Activated T-cell treated with anti-CD3 and anti-CD28 coated beads, Interleukin-2, amount 50 U/mL, for 1 hour (primary cell): Measurements from ENCODE around the gene RAC2.

ENCODE experiments used
- DNase-seq: peaks from one replicate; pipeline ENCODE4 v3.0.0-alpha.2; 2020

RAC2 gene

DNA sequence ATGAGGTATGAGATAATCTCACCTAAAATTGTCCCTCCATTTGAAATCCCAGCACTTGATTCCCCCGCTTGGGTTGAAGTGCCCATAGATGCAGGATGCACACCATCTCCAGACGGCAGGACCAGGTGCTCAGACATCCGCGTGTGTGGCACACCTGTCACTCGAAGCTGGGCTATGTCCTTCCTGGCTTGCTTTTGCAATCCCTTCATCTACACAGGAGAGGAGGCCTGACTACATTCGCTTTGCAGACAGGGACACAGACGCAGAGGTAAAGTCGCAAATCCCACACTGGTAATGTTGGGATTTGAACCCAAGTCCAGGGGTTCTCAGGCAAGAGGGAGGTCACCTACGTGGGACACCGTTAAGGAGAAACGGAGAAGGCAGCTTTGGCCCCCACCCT lies 31.1 kb upstream of the RAC2 start:
- DNase-seq: no peak

DNA sequence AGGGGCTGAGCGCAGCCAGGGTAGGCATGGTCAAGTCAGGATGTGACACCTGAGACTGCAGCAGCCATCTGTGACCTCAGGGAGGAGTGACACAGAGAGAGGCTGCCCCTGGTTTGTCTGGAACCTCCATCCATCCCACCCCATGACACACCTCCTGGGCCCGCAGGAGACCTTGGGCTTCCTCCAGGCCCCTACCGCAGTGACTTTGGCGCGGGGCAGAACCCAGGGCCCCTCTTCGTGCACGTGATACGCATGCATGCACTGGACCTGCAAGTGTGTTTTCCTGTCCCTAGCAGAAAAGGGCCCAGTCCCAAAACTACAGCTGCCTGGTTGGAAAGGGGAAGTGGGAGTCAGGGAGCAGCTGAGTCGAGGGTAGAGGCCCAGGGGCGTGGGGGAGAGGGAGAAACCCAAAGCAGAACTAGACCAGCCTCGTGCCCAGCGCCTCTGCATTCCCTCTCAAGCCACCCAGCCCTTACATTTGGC lies 30.4 kb upstream of the RAC2 start:
- no peak for DNase-seq

DNA sequence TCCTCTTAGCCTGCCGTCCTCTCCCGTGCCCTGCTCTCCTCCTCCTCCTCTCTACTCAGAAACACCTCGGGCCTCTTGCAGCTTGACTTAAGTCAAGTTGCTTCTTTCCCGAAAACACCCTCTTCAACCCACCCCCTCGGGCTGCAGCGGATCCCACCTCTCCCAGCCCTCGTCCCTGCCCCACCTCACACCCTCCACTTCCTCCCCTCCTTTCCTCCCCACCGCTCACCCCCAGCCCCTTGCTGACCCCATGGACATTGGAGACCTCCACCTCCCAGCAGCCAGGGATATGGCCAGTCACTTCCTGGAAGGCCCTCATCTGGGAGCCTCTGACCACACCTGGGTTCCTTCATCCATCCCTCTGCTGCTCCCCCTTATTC lies 29.8 kb upstream of the RAC2 start:
- no peak for DNase-seq

DNA sequence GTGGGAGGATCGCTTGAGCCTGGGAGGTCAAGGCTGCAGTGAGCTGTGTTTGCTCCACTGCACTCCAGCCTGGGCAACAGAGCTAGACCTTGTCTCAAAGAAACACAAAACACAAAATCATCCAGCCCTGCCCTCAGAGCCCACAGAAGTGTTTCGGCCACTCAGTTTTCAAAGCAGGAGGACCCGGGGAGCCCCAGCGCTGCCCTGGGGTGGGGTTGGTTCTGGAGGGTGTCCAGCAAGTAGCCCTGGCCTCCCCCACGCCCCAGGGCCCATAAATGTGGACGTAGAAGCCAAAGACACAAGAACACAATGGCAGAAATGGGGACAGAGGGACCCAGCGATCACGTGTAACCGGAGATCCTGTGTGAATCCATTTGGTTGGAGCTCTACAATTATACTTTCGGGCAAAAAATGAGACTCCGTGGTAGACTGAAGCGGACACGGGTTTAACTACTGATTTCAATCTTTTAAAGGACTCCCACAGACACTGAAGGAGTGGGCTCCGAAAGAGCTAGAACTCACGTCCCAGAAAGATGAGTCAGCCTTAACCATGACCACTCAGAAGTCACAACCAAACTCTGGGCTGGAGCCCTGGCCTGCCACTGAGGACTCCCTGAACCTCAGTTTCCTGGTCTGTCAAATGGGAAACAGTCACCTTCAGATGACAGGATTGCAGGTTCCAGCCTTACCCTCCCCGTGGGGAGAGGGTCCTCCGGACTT lies 29.2 kb upstream of the RAC2 start:
- DNase-seq: no peak

DNA sequence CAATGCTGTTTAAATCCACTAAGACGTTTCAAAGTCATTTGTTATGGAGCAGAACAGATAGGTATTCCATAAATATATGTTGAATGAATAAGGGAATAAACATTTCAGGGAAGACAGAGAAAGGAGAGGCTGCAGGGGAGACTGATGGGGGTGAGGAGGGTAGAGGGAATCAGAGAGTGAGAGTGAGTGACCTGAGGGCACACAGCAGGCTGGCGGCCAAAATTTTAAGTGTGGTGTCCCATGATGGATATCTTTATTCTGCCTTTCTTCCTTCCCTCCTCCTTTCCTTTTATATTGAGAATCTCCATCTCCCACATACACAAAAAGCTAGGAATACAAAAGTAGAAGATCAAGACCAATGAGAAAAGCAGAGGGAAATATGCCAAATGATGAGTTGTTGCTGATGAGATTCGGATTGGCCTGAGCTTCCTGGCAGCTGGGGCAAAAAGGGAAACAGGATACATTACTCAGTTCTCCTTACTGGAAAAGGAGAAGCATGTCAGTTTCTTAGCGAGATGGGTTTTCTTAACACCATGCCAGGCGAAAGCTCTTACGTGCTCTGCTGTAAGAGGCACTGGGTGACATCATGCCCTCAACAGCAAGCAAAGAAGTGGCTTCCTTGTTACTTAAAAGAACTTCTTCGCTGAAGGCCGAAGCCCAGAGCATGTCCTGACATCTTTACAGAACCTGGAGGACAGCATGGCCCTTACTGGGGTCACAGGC lies 27.0 kb upstream of the RAC2 start:
- DNase-seq: no peak

DNA sequence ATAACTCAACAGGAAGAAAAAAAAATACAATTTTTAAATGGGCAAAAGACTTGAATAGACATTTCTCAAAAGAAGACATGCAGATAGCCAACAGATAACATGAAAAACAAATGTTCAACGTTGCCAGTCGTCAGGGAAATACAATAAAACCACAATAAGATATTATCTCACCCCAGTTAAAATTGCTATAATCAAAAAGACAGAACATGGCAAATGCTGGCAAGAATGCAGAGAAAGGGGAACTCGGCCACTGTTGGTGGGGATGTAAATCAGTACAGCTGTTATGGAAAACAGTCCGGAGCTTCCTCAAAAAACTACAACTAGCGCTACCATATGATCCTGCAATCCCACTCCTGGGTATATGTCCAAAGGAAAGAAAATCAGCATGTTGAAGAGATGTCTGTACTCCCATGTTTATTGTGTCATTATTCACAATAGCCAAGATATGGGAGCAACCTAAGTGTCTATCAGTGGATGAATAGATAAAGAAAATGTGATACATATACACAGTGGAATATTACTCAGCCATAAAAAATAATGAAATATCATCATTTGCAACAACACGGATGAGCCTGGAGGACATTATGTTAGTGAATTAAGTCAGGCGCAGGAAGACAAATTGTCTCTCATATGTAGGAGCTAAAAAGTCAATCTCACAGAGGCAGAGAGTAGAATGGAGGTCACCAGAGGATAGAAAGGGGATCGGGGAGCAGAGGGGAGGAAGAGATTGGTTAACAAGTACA lies 26.0 kb upstream of the RAC2 start:
- DNase-seq: no peak

DNA sequence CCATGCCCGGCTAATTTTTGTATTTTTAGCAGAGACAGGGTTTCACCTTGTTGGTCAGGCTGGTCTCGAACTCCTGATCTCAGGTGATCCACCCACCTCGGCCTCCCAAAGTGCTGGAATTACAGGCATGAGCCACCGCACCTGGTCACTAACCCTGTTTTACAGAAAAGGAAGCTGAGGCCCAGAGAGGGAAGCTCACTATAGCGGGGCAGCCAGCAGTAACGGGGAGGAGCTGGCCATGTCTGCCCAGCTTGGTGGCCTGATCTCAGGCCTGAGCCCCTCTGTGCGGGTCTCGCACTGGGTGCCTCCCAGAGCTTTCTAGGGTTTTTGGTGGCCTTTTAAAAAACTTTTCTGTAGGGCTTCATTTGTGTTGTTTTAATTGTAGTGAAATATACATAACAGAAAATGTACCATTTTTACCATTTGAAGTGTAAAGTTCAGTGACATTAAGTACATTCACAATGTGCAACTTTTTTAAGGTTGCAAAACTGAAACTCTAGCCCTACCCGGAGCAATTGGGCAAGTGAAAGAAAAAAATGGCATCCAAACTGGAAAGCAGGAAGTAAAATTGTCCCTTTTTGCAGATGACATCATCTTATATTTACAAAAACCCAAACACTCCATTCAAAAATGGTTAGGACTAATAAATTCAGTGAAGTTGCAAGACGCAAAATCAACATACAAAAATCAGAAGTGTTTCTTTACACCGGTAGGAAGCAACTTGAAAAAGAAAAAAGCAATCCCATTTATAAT lies 23.8 kb upstream of the RAC2 start:
- DNase-seq: no peak

DNA sequence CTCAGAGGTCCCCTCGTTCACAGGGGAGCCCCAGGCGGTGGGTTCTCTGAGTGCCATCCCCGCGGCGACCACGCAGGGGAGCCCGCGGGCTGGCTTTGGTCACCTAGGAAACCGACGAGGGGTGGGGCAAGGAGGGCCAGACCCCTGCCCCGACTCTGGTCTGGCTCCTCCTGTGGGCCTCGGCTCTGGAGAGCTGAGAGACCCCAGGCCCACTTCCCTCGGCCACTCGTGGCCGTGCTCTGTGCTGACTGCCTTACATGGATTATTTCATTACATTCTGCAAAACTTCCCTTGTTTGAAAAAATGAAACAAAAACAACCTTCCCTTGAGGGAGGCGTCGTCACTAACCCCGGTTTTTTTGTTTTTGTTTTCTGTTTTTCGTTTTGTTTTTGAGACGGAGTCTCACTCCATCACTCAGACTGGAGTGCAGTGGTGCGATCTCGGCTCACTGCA lies 23.1 kb upstream of the RAC2 start:
- peak; percentile 84 for DNase-seq

DNA sequence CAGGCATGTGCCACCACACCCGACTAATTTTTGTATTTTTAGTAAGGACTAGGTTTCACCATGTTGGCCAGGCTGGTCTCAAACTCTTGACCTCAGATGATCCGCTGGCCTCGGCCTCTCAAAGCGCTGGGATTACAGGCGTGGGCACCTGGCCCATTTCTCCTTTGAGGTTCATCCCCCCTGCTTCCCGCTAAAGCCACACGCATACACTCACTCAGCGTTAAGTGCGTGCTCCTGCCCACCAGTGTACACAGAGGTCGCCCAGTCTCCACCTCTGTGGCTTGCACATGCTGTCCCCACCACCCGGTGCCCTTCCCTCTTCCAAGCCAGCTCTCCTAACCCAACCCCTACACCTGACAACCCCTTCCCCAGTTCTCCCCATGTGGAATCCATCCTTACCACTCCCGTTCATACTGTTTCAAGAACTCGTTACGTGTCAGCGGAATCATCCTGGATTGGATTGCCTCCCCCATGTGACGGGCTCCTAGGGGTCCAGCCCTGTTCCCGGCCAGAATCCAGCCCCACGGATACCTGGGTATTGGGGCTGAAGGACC lies 22.6 kb upstream of the RAC2 start:
- no peak for DNase-seq

DNA sequence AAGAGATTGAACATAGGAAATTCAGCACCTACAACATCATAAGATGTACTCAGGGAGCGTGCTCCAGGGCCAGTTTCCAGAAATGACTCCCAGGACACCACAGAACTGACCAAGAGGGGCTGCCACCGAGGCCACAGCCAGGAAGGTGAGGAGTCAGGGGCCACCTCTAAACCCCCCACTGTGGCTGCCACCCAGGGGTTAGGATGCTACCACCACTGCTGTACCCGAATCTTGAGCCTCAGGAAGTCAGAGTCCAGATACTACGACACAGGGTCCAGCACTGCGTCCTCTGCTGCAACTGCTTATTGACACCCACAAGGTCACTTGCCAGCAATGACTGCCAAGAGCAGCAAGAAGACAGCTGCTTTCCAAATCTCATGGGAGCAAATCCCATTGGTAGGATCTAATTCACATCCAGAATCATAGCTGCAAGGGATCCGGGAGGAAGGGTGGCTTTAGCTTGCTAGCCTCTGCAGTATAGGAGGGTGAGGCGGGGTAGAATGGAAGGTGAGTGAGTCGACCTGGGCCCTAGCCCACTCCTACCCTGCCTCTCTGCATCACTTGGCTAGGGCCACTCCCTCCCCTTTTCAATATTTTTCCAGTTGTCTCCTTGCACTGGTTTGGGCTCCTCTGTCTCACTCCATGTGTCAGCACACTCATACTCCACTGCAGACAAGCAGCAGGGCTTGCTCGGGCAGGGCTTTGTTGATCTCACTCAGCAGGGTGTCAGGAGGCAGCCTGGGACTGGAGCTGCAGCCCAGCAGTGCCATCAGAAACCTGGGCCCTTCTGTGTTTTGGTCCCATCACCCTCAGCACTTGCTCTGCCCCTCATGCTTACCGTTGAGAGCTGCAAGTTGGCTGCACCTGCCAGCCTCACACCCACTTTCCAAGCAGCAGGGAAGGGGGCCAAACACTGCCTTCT lies 20.2 kb upstream of the RAC2 start:
- DNase-seq: no peak

DNA sequence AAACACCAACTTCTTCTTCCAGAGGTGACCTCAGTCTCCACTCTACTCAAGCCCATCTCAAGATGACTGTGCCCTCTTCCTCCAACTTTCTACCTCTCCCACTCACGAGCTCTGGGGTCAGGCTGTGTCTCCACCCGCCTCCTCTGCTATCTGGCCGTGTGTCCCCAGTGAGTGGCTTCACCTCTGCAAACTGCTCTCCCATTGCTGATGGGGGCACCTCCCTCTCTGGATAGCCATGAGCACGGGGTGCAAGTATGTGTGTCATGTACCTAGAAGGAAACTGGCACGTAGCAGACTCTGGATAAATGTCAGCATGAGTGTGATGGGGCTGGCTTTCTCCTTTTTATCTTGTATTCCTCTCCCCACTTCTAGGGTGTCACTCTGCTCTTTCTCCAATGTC lies 18.3 kb upstream of the RAC2 start:
- no peak for DNase-seq

DNA sequence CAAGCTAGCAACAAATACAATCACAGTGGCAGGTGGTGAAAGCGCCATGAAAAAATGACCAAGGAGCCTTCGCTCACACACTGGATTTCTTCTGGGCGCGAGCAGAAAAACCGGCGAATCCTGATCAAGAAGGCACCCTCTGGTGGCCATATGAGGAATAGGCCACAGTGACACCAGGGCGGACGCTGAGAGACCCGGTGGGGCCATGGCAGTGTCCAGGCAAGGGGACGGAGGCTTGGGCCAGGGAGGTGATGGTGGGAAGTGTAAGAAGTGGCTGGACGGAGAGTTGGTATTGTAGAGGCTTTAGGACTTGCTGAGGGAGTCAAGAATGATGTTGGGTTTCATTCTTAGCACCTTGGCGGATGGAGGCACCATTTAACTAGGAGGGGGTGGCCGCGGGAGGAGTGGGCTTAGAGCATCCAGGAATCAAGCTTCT lies 16.9 kb upstream of the RAC2 start:
- DNase-seq: peak; percentile 71

DNA sequence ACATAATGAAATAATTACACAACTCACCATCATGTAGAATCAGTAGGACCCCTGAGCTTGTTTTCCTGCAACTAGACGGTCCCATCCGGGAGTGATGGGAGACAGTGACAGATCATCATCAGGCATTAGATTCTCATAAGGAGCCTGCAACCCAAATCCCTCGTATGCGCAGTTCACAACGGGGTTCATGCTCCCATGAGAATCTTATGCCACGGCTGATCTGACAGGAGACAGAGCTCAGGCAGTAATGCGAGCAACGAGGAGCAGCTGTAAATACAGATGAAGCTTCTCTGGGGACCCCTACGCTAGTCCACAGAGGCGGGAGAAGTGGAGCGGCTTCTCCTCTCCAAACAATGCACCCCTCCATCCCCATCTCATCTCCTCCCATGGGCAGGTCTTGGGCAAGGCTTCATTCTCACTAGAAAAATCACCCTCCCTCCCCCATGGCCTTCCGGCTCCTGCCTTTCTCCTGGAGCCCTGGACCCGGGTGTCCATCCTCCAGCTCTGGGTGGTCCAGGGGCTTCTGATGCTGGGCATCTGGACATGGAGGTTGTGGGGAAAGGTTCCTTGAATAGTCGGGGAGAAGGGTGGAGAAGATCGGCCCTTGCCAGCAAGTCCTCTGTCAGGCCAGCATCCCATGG lies 16.2 kb upstream of the RAC2 start:
- no peak for DNase-seq

DNA sequence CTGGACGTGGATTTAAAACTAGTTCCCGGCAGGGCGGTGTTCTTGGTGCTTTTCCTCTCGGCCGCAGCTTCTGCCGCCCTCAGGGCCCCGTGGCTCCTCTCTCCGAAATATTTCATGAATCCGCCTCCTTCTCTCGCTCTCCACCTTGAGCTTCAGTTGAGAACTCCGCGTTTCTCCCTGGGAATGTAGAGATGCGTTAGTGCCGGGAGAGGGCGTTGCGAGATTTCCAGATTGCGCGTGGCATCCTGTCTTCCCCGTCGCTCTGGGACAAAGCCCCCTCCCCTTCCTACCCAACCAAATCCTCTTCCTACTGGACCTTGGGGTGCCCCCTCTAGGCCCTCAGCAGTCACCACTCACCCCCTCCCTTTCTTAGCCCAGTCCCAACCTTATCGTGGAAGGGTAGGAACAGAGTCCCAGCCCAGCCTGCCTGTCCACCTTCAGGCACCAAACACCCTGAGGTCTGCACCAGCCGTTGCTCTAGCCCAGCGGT lies 15.5 kb upstream of the RAC2 start:
- DNase-seq: peak; percentile 40

DNA sequence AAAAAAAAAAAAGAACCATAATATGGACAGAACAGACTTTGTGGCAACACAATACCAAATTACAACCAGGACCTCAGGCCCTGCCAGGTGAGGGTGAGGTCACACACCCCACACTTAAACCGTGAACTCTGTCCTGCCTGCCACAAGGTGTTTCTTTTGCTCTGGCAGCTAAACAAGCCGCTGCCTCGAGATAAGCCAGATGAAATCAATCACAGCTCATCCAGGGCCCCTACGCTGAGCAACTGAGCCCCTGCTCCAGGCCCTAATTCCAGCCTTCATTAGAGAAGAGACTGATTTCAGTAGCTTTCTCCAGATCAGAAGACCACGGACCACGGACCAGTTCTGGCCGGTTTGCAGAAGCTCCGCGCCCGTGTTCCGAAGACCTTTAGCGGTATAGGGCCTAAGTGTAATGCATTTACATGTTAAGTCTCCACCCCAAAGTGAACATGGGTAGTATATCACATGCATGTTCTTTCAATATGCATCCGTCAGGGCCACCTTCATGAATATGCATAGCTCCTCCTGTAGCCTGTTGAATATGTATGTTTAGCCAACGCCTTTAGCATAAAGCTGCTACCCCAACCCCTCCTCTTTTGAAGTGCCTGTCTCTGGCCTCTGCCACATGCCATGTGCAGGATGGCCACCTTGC lies 14.8 kb upstream of the RAC2 start:
- DNase-seq: no peak

DNA sequence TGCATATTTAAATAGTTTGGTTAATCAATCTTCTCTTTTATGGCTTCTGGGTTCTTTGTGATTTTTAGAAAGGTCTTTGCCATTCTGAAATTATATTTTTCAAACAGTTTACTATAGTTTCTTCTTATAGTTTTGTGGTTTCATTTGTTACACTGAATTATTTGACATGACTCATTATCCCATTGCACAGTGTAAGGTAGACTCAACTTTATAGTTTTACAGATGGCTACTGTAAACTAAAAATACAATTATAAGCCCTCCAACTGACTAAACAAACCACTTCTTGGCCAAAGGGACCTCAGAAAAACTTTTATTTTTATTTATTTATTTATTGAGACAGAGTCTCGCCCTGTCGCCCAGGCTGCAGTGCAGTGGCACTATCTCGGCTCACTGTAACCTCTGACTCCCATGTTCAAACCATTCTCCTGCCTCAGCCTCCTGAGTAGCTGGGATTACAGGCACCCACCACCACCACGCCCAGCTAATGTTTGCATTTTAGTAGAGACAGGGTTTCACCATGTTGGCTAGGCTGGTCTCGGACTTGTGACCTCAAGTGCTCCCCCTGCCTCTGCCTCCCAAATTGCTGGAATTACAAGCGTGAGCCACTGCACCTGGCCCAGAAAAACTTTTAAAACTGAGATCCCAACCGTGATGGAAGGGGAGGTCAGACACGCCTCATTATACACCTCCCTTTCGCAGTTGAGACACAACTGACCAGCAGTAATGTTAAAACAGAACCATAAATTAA lies 14.1 kb upstream of the RAC2 start:
- no peak for DNase-seq

DNA sequence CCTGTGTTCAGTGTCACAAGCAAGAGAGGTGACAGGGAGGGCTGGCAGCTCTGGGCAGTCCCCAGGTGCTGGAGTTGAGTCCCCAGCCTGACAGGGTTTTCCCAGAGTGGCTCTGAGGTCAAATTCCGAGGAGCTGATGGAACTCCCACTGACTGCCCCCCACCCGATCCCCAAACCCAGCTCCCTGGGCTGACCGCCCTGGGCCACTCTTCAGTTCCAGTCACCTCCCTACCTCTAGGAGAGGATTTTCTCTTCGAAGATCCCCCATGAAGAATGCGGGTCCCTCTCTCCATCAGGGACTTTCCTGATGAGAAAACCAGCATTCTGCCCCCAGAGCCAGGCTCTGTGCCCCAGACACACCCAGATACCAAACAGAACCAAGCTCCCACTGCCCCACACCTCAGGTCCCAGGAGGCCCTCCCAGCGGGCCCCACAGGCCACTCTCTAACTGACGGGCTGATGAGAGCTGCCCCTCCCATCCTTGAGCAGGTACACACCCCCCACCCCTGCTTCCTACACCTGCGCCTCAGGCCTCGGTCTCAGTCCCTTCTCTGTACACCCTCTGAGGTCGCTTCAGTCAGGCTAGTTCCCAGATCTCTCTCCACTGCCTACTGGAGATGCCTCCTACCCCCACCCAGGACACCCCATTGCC lies 12.1 kb upstream of the RAC2 start:
- DNase-seq: no peak

DNA sequence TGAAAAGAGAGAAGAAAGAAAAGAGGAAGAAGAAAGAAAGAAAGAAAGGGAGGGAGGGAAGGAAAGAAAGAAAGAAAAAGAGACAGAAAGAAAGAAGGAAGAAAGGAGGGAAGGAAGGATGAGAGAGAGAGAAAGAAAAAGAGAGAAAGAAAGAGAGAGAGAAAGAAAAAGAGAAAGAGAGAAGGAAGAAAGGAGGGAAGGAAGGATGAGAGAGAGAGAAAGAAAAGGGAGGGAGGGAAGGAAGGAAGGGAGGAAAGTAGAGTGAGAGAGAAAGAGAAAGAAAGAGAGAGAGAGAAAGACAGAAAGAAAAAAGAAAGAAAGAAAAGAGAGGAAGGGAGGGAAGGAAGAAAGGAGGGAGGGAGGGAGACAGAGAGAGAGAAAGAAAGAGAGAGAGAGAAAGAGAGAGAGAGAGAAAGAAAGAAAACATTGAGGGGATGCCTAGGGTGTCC lies 11.5 kb upstream of the RAC2 start:
- no peak for DNase-seq

DNA sequence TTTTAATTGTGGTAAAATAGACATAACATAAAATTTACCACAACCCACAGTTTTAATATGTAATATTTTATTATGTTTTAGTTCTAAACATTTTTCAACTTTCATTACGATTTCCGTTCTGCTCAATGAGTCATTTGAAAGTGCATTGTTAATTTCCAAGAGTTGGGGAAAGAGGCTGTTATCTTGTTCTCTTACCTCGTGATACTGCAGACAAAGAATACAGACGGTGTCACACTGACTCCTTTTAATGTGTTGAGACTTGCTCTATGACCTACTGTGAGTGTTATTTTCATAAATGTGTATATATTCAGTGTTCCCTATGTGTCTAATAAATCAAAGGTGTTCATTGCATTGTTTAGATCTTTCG lies 10.8 kb upstream of the RAC2 start:
- DNase-seq: no peak
